HL-60 (cell line): ENCODE measurements around the gene CXCL8.
A peak's percentile ranks its signal among the peaks of the same experiment; 100 is the strongest.

Source experiments
- DNase-seq, 2 experiments: peaks; one replicate each; pipeline ENCODE4 v3.0.0-alpha.2; 2010 to 2020; ENCODE audit warnings: low read depth in 1 of 2, low spot score in 1 of 2
- H3K27ac ChIP-seq: fragments of 250-450 bp; sonication (Bioruptor Pico); replicated peaks from 2 replicates; pipeline ENCODE4 v1.5.1; 2020; ENCODE audit warnings: mild to moderate bottlenecking, moderate library complexity
- H3K27me3 ChIP-seq: fragments of 250-450 bp; sonication (Bioruptor Pico); 2 replicates; pipeline ENCODE4 v1.5.1; 2021; ENCODE audit warnings: mild to moderate bottlenecking, moderate library complexity; ENCODE audit not compliant: insufficient read depth, poor library complexity, severe bottlenecking
- H3K4me3 ChIP-seq: replicated peaks from 2 replicates; pipeline ENCODE4 v1.5.1; 2011; ENCODE audit warnings: mild to moderate bottlenecking, control low read depth, low read length; ENCODE audit not compliant: insufficient read depth
- CTCF ChIP-seq: IDR thresholded peaks from one replicate; pipeline ENCODE4 v1.5.1; 2011; ENCODE audit warnings: low read length, control low read depth, inconsistent platforms; ENCODE audit not compliant: insufficient read depth
- GABPA ChIP-seq: IDR thresholded peaks from 2 replicates; pipeline ENCODE4 v1.6.1; 2012; ENCODE audit warnings: low read depth
- POLR2AphosphoS5 ChIP-seq: IDR thresholded peaks from 2 replicates; pipeline ENCODE4 v1.6.1; 2012; ENCODE audit warnings: low read depth
- SPI1 ChIP-seq: IDR thresholded peaks from 2 replicates; pipeline ENCODE4 v1.6.1; 2012; ENCODE audit warnings: low read depth, mild to moderate bottlenecking, borderline replicate concordance
- TF ChIP-seq, protein P1 (sequence below): IDR thresholded peaks from 2 replicates; pipeline ENCODE4 v1.6.1; 2012; ENCODE audit warnings: low read depth; ENCODE audit not compliant: insufficient replicate concordance

The CXCL8 gene

DNA sequence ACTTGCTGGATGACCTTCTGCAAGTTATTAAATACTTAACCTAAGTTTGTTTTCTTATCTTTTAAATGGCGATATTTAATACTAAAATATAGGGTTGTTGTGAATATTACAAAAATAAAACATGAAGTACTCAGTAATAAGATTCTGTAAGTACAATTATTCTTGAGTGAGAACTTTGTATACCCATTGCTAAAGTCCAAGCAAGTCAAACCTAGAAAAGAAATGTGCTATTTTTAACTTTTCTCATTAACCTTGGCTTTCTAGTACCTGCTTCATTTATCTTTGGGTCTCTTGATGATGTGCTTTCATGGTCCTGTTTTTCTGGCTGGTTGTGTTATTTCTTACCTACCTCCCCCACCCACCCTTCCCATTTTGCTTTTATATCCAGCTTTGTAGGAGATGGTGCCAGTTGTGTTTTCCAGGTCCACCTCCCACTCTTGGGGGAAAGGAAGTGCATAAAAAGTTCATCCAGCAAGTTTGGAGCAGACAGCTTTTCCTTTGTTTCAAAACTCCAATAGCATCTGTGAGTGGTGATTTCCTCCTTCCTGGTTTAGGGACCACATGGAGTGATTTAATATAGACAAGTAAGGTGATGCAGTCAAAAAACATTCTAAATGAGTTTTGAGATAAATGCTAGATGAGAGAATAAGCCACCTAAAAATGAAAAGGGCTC is 7.5 kb upstream of the CXCL8 start:
- TF ChIP-seq GABPA (no peak), CTCF (no peak), SPI1 (no peak)
- no peaks in the 10 kb centered on the region for H3K27me3 ChIP-seq
- H3K27ac ChIP-seq = peak overlapping the region; percentile 96
- H3K4me3 ChIP-seq = no peak overlapping the region
- DNase-seq = no peak

DNA sequence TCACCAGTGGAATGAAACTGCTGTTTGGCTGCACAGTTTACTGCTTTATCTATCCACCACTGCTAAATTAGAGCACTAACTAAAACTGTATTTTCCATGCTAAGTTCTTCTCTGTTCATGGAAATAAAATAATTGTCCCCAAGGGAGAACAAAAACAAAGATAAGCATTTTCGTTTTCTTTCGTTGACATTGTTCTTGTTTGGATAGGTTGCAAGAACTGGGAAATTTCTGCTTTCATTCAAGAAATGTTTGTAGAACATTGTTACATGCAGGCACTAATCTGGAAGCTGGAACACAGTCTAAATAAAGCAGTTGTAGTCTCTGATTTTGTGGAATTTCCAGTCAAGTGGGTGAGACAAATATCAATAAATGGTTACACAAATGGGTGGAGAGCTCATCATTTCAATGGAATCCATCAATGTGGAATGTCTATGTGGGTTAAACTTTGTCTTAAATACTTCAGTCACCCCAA is 5.8 kb upstream of the CXCL8 start:
- TF ChIP-seq, protein P1, sequence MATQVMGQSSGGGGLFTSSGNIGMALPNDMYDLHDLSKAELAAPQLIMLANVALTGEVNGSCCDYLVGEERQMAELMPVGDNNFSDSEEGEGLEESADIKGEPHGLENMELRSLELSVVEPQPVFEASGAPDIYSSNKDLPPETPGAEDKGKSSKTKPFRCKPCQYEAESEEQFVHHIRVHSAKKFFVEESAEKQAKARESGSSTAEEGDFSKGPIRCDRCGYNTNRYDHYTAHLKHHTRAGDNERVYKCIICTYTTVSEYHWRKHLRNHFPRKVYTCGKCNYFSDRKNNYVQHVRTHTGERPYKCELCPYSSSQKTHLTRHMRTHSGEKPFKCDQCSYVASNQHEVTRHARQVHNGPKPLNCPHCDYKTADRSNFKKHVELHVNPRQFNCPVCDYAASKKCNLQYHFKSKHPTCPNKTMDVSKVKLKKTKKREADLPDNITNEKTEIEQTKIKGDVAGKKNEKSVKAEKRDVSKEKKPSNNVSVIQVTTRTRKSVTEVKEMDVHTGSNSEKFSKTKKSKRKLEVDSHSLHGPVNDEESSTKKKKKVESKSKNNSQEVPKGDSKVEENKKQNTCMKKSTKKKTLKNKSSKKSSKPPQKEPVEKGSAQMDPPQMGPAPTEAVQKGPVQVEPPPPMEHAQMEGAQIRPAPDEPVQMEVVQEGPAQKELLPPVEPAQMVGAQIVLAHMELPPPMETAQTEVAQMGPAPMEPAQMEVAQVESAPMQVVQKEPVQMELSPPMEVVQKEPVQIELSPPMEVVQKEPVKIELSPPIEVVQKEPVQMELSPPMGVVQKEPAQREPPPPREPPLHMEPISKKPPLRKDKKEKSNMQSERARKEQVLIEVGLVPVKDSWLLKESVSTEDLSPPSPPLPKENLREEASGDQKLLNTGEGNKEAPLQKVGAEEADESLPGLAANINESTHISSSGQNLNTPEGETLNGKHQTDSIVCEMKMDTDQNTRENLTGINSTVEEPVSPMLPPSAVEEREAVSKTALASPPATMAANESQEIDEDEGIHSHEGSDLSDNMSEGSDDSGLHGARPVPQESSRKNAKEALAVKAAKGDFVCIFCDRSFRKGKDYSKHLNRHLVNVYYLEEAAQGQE = no peak
- TF ChIP-seq GABPA (no peak), POLR2AphosphoS5 (no peak), SPI1 (no peak), CTCF (no peak)
- no peak for DNase-seq
- Histone ChIP-seq H3K27ac (peak overlapping the region; percentile 96), H3K4me3 (no peak overlapping the region), H3K27me3 (no peaks in the 10 kb centered on the region)

- TF ChIP-seq, protein P1 = no peak
- no peak for TF ChIP-seq GABPA
- peak; percentile 85; the same call in 1 of the 2 replicates for TF ChIP-seq SPI1
- no peak for TF ChIP-seq CTCF
- DNase-seq = peak in 1 of 2 experiments; percentile 66
- no peak overlapping the region for H3K4me3 ChIP-seq
- H3K27me3 ChIP-seq = no peaks in the 10 kb centered on the region
- peak overlapping the region; percentile 96 for H3K27ac ChIP-seq
Measured at GRCh38 chr4:73735231-73735630, 5.1 kb upstream of the CXCL8 start.
